Kidney (tissue), 14 donors: ENCODE measurements around the gene FCN2. TPM values are rescaled to one million over a fixed set of nuclear protein-coding genes. Genes with fewer than 3 reads are reported as not detected.
A peak's percentile ranks its signal among the peaks of the same experiment; 100 is the strongest.

ENCODE experiments used
- DNase-seq, 5 donors: peaks; one replicate each; pipeline ENCODE4 v3.0.0-alpha.2; 2013 to 2020
- FAIRE-seq: peaks from 2 replicates; lab custom pipeline; 2012; peaks lifted over from hg19 to GRCh38; lab: Jason Lieb, UNC
- H3K27ac ChIP-seq, 2 donors: one replicate each; pipeline ENCODE4 v1.7.0; 2013; ENCODE audit warnings: low read depth in 2 of 2, low read length in 2 of 2, inconsistent platforms in 1 of 2
- H3K27me3 ChIP-seq: one replicate; pipeline ENCODE4 v1.7.1; 2013; ENCODE audit warnings: low read length, inconsistent platforms; ENCODE audit not compliant: control insufficient read depth, insufficient read depth
- H3K36me3 ChIP-seq, 3 donors: one replicate each; pipeline versions ENCODE4 v1.7.0 to v1.7.1; 2013; ENCODE audit warnings: low read length in 3 of 3, control low read depth in 1 of 3, inconsistent platforms in 1 of 3; ENCODE audit not compliant: insufficient read depth in 3 of 3, control insufficient read depth in 2 of 3
- H3K4me1 ChIP-seq, 3 donors: one replicate each; pipeline versions ENCODE4 v1.7.0 to v1.7.1; 2013; ENCODE audit warnings: low read length in 3 of 3, inconsistent platforms in 1 of 3, low read depth in 1 of 3; ENCODE audit not compliant: control insufficient read depth in 2 of 3, insufficient read depth in 2 of 3
- H3K4me3 ChIP-seq, 3 donors: one replicate each; pipeline versions ENCODE4 v1.7.0 to v1.8.1; 2013; ENCODE audit warnings: low read length in 3 of 3, control low read depth in 1 of 3, inconsistent platforms in 1 of 3
- H3K9ac ChIP-seq, 3 donors: one replicate each; pipeline versions ENCODE4 v1.7.0 to v1.7.1; 2013; ENCODE audit warnings: low read length in 3 of 3, control low read depth in 1 of 3, inconsistent platforms in 1 of 3
- H3K9me3 ChIP-seq, 3 donors: one replicate each; pipeline versions ENCODE4 v1.7.0 to v1.7.1; 2013; ENCODE audit warnings: low read length in 3 of 3, control low read depth in 1 of 3, inconsistent platforms in 1 of 3; ENCODE audit not compliant: control insufficient read depth in 2 of 3, insufficient read depth in 1 of 3
- CTCF ChIP-seq: IDR thresholded peaks from 3 replicates; pipeline ENCODE4 v1.5.1; 2012; ENCODE audit warnings: mild to moderate bottlenecking, moderate library complexity, borderline replicate concordance; ENCODE audit not compliant: insufficient read depth; ENCODE audit errors: extremely low read depth
- intact Hi-C: fragments of 100-400 bp; cut with DNase I; formaldehyde crosslinking; loops from one replicate; pipeline ENCODE4 v1.11.1; 2022
- polyA plus RNA-seq: library from polyadenylated mRNA; stranded (reverse); fragments of 350-450 nt; fragmentation: Illumina TruSeq; extraction: RNeasy Lipid Tissue Mini Kit (QIAGEN cat#74804); gene quantifications from one replicate; pipeline ENCODE4 v1.2.3, GENCODE V29; 2014; ENCODE audit warnings: low read depth, low replicate concordance; ENCODE audit not compliant: insufficient read depth
- total RNA-seq: library from RNA; stranded (reverse); fragmentation: NEBNext Ultra II Directional; extraction: Animal tissue kit (Norgen Biotek cat#: 25700); gene quantifications from one replicate; pipeline ENCODE4 v1.2.1, GENCODE V29; 2021
- donor health status: control.
- donor health status: control.
- donor health status: control.
- donor health status: control.
- donor health status: control.
- donor health status: DM: yes; HTN: yes; CAD: no.
- donor health status: Normal renal cell carcinoma (clear cell type).

The FCN2 gene
- total and polyA plus RNA-seq, 2 donors from 2014 or later, result 2.8 to 3.6 TPM

DNA sequence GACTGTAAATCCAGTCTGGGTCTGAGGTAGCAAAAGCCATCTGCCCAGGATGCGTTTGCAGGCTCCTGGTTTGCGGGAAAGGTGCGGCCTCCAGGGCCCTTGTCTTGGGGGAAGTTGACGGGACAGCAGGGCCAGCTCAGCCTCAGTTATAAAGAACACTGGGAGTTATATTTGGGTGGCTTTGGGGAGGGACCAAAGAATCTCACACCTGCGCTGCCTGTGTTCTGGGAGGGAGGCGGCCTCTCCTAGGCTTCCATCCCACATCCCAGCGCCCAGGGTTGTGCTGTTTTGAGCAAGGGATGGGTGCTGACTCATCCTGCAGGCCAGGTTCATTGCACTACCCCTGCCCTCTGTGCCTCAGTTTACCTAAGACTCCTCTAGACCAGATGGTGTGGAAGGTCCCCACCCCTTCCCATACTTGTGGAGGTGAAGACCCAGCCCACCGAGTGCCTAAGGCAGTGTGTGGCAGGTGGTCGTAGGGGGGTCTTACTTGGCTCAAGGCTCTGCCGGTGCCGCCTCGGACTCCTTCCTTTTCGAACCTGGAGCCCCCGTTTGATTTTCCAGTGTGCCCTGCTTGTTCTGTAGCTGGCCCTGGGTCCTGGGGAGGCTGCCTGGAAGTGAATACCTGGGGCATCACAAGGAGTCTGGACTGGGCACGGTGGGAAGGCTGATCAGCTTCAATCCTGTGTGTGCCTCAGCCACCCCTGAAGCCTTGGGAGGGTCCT lies 39.3 kb upstream of the FCN2 start:
- H3K4me1 ChIP-seq, result no peaks in the 10 kb centered on the region
- FAIRE-seq (no peak), DNase-seq (peak in 1 of 5 donors; percentile 45)
- TF ChIP-seq CTCF, result no peak
- H3K27ac ChIP-seq, result no peak overlapping the region
- H3K9me3 ChIP-seq, result no peaks in the 10 kb centered on the region
- H3K4me3 ChIP-seq, result no peak overlapping the region
- intact Hi-C loops, result no loop called here
- no peak overlapping the region for H3K9ac ChIP-seq
- no peaks in the 10 kb centered on the region for H3K27me3 ChIP-seq
- H3K36me3 ChIP-seq, result no peaks in the 10 kb centered on the region

DNA sequence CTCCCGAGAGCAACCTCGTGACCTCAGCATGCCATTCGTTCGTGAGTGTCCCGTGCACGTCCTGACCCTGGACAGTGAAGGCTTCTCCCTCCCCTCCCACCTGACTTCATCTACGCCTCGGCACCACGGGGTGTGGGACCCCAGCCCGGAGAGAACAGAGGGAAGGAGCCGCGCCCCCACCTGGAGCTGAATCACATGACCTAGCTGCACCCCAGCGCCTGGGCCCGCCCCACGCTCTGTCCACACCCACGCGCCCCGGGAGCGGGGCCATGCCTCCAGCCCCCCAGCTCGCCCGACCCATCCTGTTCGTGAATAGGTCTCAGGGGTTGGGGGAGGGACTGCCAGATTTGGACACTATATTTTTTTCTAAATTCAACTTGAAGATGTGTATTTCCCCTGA lies 38.3 kb upstream of the FCN2 start:
- no peak for TF ChIP-seq CTCF
- FAIRE-seq (no peak), DNase-seq (peak in 1 of 5 donors; percentile 67)
- Histone ChIP-seq H3K9me3 (no peaks in the 10 kb centered on the region), H3K4me3 (no peak overlapping the region), H3K27me3 (no peaks in the 10 kb centered on the region), H3K36me3 (no peaks in the 10 kb centered on the region), H3K27ac (no peak overlapping the region), H3K9ac (no peak overlapping the region), H3K4me1 (no peaks in the 10 kb centered on the region)
- intact Hi-C loops, result no loop called here

DNA sequence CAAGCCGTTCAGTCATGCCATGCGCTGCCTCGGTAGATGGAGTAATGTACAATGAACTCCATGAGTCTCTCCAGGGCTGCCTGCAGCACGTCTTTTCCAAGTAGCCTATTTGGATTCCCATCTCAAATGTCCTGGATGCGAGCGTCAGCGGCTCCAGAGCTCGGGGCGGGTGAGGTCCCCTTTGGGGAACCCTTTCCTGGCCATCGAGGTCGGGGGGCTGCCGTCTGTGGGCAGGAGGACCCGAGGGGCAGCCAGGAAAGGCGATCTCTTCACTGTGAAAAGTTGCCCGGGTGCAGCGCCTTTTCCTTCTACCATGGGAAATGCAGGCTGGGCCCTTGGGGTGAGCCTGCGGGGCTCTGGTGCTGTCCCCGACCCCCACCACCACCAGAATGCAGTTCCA lies 36.9 kb upstream of the FCN2 start:
- peak in 1 of 5 donors; percentile 49 for DNase-seq
- intact Hi-C loops, result no loop called here

More for the DNA sequence above, 36.9 kb upstream of the FCN2 start:
- no peaks in the 10 kb centered on the region for H3K27me3 ChIP-seq
- TF ChIP-seq CTCF, result no peak
- H3K9me3 ChIP-seq, result no peaks in the 10 kb centered on the region
- no peaks in the 10 kb centered on the region for H3K36me3 ChIP-seq
- no peak overlapping the region for H3K9ac ChIP-seq
- no peak overlapping the region for H3K4me3 ChIP-seq
- no peak for FAIRE-seq
- no peaks in the 10 kb centered on the region for H3K4me1 ChIP-seq
- H3K27ac ChIP-seq, result no peak overlapping the region
